Activated naive CD4-positive, alpha-beta T cell (primary cell): ENCODE measurements around the gene PDX1.

Source experiments
- DNase-seq, 4 experiments: peaks; one replicate each; lab custom pipeline; 2025; lab: John Stamatoyannopoulos, UW

Gene PDX1

DNA sequence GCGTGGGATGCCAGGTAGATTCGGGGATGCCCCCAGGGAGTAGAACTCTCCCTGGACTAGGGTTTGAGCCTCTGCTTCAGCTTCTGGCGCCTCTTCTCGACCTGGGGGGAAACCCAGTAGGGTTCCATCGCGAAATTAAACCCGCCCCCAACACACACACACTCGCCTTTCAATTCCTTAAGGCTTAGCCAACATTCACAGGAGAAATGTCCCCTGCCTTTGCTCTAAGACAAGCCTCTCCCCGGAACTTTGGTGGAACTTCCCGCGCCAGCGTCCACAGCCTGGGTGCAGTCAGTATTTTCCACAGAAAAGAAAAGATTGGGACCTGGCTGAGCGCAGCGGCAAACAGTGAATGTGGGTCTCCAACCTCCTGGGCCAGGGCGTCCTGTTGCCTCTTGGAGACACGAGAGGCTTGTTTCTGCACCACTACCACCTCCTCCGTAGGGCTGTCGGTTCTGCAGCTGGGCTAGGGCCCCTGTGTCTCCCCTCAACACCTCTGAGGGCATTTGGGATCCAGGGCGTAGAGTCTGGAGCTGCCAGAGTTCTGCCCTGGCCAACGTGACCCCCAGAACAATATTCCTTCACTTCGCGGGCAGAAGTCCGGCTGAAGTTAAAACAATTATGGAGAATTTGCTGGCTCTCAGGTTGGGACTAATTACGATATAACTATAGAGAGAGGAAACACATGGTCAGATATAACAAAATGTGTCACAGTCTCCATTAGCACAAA lies 3.2 kb downstream of the PDX1 start:
- DNase-seq = no peak

DNA sequence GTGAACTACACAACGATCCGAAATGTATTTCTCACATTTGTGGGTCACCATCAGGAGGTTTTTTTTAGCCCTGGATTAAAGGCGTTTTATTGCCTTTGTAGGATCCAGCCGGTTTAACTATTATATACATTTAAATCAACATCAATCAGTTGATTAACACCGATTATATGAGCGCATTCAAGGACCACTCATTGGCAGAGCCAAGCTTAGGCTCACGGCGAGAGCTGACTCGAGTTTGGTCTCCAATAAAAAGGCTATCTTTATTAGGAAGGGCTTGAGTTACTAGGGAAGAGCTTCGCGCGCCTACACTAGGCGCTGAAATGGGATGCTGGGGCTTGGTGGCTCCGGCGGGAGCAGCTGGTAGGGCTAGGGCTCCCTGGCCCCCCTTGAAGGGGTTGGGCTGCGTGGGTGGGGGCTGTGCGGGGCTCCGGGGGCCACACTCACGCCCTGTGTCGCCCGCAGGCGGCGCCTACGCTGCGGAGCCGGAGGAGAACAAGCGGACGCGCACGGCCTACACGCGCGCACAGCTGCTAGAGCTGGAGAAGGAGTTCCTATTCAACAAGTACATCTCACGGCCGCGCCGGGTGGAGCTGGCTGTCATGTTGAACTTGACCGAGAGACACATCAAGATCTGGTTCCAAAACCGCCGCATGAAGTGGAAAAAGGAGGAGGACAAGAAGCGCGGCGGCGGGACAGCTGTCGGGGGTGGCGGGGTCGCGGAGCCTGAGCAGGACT lies 4.2 kb downstream of the PDX1 start:
- no peak for DNase-seq

DNA sequence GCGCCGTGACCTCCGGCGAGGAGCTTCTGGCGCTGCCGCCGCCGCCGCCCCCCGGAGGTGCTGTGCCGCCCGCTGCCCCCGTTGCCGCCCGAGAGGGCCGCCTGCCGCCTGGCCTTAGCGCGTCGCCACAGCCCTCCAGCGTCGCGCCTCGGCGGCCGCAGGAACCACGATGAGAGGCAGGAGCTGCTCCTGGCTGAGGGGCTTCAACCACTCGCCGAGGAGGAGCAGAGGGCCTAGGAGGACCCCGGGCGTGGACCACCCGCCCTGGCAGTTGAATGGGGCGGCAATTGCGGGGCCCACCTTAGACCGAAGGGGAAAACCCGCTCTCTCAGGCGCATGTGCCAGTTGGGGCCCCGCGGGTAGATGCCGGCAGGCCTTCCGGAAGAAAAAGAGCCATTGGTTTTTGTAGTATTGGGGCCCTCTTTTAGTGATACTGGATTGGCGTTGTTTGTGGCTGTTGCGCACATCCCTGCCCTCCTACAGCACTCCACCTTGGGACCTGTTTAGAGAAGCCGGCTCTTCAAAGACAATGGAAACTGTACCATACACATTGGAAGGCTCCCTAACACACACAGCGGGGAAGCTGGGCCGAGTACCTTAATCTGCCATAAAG lies 4.8 kb downstream of the PDX1 start:
- DNase-seq = no peak

DNA sequence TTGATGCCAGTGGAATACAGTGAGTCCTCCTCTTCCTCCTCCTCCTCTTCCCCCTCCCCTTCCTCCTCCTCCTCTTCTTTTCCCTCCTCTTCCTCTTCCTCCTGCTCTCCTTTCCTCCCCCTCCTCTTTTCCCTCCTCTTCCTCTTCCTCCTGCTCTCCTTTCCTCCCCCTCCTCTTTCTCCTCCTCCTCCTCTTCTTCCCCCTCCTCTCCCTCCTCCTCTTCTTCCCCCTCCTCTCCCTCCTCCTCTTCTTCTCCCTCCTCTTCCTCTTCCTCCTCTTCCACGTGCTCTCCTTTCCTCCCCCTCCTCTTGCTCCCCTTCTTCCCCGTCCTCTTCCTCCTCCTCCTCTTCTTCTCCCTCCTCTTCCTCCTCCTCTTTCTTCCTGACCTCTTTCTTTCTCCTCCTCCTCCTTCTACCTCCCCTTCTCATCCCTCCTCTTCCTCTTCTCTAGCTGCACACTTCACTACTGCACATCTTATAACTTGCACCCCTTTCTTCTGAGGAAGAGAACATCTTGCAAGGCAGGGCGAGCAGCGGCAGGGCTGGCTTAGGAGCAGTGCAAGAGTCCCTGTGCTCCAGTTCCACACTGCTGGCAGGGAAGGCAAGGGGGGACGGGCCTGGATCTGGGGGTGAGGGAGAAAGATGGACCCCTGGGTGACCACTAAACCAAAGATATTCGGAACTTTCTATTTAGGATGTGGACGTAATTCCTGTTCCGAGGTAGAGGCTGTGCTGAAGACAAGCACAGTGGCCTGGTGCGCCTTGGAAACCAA lies 5.6 kb downstream of the PDX1 start:
- DNase-seq = no peak

DNA sequence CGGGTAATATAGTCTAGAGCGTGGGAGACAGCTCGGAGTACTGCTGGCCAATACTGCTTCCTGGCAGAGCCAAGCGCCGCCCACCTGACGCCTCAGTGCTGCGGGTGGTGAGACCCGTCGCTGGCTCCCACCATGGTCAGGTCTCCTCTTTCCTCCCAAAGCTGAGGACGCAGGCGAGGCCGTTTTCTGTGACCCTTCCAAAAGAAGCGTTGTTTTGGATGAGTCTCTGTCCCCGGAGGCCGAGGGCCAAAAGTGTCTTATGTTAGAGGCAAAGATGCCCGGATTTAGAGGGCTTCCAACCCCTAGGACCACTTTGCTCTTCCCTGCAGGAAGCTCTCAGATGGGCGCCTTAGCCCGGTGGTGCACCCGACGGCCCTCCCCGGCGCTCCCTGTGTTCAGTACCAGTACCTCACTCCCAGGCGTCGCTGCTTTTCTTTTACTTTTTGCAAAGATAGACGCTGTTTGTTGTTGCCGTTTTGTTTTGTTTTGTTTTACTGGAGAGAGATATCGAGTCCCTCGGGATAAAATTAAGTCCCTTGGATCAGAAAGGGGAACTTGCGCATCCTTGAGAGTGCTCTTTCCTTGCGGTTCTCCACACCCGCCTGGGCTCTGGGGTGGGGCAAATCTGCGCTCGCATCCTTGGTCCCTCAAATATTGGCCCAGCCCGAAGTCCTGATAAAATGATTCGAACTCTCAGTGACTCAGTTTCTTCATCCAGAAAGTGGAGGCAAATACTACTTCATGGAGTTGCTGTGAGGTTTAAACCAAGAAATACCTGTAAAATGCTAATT lies 7.0 kb downstream of the PDX1 start:
- DNase-seq = no peak

DNA sequence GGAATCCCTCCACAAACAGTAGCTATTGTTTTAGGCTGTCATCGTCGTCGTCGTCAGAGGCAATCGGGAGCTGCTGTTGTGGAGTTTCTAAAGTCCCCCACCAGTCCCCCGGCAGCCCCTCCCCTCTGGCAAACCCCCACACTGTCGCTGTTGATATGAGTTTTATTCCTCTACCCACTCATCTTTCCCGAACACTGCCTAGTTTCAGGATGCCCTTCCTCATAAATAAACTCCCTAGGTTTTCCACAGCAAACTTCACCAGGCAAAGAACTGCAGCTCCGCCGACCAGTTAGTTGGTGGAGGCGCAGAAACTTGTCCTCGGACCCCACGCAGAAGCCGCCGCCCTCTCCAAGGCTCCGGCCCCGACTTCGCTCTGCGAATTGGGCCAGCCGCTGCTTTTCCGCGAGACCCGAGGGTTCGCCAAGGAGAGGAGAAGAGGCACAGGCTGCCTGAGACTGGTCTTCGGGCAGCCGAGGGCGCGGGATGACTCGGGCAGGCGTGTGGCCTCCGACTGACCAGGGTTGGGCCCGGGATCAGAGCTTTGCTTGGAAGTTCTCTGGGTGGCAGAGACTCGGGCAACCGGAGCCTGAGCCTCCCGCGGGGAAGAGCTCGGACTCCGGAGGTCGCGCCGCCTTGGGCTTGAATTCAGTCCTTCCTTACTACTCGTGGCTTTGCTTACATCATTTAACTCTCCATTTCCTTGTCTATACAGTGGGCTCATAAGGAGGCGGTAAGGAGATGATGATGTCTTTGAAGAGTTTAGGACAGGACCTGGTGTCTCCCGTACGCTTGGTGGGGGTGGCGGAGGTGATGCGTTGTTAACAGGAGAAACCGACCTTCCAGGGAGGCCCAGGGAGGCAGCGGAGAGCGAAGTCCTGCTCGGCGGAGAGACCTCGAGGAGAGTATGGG lies 7.9 kb downstream of the PDX1 start:
- DNase-seq = no peak

DNA sequence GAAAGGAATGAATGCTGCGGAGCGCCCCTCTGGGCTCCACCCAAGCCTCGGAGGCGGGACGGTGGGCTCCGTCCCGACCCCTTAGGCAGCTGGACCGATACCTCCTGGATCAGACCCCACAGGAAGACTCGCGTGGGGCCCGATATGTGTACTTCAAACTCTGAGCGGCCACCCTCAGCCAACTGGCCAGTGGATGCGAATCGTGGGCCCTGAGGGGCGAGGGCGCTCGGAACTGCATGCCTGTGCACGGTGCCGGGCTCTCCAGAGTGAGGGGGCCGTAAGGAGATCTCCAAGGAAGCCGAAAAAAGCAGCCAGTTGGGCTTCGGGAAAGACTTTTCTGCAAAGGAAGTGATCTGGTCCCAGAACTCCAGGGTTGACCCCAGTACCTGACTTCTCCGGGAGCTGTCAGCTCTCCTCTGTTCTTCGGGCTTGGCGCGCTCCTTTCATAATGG lies 8.6 kb downstream of the PDX1 start:
- no peak for DNase-seq

DNA sequence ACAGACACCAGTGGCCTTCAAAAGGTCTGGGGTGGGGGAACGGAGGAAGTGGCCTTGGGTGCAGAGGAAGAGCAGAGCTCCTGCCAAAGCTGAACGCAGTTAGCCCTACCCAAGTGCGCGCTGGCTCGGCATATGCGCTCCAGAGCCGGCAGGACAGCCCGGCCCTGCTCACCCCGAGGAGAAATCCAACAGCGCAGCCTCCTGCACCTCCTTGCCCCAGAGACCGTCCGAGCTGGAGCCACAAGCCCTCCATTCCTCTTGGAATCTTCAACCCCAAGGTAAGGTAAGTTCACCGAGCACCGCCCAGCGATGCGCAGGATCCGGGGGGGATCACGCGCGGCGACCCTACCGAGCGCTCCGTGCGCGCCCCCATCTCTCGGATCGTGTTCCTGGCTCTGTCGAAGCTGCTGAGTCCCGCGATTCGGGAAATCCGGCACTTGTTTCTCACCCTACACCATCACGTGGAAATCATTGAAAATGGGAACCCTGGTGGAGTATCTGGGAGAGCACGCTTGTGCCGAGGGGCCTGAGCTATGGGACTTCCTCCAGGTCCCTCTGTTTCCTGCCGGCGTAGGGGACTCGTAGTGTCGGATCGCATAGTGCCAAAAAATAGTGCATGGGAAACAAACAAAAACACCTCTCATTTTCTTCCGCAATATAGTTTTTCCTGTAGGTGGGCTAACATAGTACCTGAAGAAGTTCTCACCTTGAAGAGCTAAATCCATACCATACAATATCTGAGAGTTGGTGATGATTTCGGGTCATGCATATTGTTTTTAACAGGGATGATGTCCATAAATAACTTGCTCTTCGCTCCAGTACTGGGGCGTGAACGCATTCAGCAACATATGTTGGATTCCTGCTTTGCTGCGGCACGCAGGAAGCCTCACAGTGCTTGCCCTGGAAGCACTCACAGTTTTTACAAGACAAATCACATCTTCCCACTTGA lies 9.3 kb downstream of the PDX1 start:
- DNase-seq = no peak

DNA sequence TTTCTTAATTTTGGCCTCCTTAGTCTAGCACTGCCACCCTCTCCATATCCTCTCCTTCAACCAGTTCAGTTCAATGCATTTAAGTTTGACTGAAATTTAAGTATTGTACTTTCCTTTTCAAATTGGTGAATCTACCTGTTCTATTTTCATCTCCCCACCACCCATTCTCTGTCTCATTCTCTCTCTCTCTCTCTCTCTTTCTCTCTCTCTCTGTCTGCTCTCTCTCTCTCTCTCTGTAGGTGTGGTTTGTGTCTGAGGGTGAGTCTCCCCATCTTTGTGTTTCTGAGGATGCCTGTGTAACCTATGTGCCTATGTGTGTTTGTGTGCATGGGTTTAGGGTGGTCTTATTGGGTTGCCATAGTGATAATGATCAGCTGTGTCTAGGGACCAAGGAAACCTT lies 10.1 kb downstream of the PDX1 start:
- DNase-seq = no peak

DNA sequence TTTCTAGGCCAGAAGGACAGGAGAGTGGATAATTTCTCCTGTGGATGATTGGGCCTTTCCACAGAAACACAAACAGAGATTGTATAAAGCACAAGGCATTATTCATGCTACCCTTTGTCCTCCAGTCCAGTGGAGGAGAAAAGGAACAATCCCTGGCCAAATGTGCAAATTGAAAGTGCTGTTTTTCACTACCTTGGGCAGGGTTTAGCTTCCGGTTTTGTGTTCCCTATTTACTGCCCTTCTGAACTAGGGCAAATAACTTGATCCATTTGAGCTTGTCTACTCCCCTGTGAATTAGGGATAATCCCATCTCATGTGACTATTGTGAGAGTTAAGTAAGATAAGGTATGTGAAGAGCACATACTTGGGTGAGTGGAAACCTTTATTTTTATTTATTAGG lies 13.3 kb downstream of the PDX1 start:
- no peak for DNase-seq

DNA sequence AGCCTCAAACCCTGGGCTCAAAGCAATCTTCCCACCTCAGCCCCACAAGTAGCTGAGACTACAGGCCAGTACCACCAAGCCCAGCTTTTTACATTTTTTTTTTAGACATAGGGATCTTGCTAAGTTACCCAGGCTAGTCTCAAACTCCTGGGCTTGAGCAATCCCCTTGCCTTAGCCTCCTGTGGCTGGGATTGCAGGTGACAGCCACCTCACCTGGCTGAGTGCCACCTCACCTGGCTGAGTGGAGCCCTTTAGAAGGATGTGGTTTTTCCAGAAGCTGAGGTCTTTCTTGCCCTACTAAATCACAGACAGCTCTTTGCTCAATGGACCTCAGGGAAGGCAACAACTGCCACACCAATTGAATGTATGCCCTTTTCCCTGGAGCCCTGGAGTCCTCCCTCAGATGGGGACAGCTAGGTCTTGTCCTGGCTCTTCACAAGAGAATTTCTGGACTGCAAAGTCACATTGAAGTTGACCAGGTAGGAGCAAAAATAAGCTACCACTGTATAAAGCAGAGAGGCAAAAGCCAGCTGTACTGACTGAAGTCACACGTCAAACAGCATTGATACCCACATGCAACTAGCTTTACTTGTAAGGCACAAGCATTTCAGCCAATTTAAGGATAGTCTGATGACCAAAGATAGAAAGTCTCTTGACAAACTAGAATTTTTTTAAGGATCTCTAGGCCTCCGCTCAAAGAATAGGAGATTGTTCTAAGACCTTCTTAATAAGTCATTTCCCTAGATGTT lies 14.0 kb downstream of the PDX1 start:
- DNase-seq = no peak

DNA sequence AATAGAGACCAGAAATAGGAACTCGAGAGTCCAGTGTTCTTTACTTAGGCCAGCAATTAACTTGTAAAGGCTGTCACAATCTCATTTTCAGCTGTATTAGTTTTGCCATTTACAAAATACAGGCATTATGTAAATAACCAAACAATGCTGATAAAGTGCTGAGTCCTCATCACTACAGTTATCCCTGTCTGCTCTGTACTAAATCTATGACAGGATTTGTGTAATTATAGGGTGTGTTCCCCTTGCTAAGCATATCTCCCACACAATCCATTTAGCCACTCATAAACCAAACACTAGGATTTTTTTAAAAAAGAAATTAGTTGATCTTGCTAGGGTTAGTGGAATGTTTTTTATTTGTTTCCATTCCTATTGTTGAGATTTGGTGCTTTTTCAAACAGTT lies 23.2 kb downstream of the PDX1 start:
- no peak for DNase-seq

DNA sequence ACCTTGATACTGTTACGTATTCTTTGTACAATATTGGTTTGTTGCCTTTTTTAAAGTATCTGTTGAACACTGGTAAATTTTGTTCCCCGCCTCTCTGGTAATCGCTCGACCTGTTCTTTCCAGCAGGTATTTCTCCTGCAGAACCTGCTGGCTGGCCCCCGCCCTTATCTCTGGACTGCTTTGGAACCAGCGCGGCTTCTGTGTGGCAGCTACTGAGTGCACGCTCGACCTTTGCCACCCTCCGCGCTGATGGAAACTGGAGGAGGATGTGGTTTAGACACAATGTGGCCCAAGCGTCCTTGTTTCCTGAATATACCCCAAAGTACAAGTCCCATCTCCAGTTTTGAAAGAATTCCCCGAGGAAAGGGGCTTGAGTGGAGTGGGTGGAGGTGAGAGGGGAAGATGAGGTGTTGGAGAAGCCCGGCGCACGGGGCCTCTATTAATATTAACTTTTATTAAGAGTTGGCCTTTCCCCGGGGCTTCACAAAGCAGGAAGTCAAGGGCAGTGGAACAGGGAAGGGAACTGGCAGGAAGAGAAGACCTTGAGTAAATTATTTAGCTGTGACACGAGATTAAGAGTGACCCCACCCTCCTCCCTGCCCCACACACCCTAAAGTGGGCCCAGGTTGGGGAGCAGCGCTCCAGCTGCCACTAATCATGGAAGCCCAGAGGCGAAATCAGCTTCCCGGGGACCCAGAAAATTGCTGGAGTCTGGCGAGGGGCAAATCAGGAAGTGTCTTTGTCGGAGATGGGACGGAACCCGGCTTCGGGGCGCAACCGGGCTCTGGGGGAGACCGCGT lies 33.3 kb downstream of the PDX1 start:
- no peak for DNase-seq

DNA sequence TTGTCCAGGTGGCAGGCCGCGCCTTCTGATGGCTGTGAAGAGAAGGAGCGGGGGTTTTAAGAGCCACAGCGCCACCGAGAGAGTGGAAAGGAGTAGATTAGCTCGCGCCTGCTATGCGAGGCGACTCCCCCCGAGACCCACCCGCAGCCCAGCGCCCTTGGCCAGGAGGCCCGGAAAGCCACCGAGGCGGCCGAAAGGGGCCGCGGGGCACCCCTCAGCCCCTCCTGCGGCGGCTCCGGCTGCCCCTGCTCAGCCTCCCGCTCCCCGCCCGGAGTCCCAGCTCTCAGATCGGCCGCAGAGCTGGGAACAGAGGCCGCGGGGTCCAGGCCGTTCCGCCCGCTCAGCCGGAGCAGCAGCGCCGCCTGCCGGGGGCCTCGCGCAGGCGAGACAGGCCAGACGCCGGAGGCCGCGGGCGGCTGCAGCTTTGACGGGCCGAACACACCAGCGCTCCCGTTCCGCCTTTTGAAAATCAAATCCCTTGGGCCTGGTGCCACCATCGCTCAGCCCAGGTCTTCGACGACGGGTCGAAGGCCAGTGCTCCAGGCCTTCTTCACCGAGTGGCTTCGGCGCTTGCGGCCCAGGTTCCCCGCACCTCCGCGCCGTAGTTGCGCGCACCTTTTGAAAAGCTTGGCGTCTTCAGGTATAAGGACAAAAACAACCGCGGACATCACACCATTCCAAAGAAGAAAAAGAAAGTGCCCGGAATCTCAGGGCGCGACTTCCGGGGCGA lies 34.0 kb downstream of the PDX1 start:
- DNase-seq = peak in 2 of 4 experiments; percentile 21 to 46

DNA sequence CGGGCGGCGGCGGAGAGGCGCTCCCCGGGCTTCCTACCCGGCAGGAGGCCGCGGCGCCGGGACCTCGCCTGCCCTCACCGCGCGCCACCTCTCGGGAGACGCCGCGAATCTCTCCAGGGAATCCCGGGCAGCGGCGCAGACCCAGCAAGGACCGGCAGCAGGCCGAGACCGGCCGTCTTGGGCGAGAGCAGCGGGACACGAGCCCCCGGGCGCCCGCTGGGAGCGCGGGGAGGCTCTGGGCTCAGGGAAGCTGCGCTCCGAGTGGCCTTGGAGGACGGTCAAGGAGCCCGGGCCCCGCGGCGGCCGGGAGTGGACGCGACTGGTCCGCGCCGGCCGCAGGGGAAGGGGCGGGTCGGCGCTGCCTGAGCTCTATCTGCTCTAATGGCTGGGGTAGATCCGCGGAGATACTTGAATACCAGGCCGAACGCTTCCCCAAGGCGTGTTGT lies 34.6 kb downstream of the PDX1 start:
- DNase-seq = no peak

DNA sequence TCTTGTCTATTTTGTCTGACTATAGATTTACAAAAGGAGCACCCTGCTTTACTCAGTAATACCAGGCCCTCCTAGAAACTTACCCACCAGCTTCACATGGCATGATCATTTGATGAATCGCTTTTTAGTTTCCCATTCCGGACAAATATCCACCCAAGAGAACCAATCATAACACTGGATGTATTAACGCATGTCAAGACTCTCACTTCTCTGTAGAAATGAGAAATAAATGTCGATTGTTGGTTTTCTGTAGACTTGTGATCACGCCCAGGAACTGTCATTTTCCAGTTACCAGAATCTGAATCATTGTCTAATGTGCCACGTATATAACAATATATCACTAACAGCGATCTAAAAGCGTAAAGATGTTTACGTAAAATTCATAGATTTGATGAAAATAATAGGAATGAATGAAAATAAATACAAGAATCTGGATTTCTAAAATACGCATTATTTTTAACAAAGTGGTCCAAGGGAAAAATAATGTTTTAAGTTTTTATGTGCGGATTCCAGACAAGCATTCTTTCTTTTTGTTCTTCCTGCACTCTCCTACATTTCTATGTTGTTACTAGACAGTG lies 35.3 kb downstream of the PDX1 start:
- no peak for DNase-seq
